HepG2 (cell line): ENCODE results near the gene TRAPPC1. TPM values are rescaled to one million over a fixed set of nuclear protein-coding genes. Genes with fewer than 3 reads are reported as not detected.

ENCODE experiments used
- BCLAF1 ChIP-seq: fragments of 450-650 bp; IDR thresholded peaks from 2 replicates; pipeline ENCODE4 v1.6.1; 2017; ENCODE audit warnings: mild to moderate bottlenecking
- EEA1 ChIP-seq: sonication (generic); formaldehyde crosslinking; IDR thresholded peaks from 2 replicates; pipeline ENCODE4 v1.5.1; 2020; ENCODE audit warnings: mild to moderate bottlenecking, missing genetic modification reagents, borderline replicate concordance
- KDM3A ChIP-seq: IDR thresholded peaks from 2 replicates; pipeline ENCODE4 v1.6.1; 2018; ENCODE audit warnings: low read depth, missing compliant biosample characterization
- KLF15 ChIP-seq: sonication (generic); formaldehyde crosslinking; IDR thresholded peaks from 2 replicates; pipeline ENCODE4 v1.8.1; 2023; ENCODE audit warnings: borderline replicate concordance, mild to moderate bottlenecking, inconsistent platforms, missing genetic modification reagents, mixed read lengths
- RBFOX2 ChIP-seq: fragments of 200-400 bp; formaldehyde crosslinking; IDR thresholded peaks from 2 replicates; pipeline ENCODE4 v1.6.1; 2017; ENCODE audit warnings: low read depth, mild to moderate bottlenecking, low read length
- RFXAP ChIP-seq: sonication (generic); formaldehyde crosslinking; IDR thresholded peaks from 2 replicates; pipeline ENCODE4 v1.4.0; 2020; ENCODE audit warnings: missing genetic modification reagents, borderline replicate concordance
- SP1 ChIP-seq, 2 experiments: fragments of 450-650 bp in 1 of 2; sonication (generic) in 1 of 2; formaldehyde crosslinking in 1 of 2; IDR thresholded peaks; 2 replicates each; pipeline versions ENCODE4 v1.4.0 to v1.6.1; 2016 to 2020; ENCODE audit warnings: missing genetic modification reagents in 1 of 2
- SP140L ChIP-seq: sonication (generic); formaldehyde crosslinking; IDR thresholded peaks from 2 replicates; pipeline ENCODE4 v1.4.0; 2020; ENCODE audit warnings: missing genetic modification reagents, borderline replicate concordance
- ZNF343 ChIP-seq: sonication (generic); formaldehyde crosslinking; IDR thresholded peaks from 2 replicates; pipeline ENCODE4 v1.4.0; 2020; ENCODE audit warnings: mild to moderate bottlenecking, missing genetic modification reagents
- ZNF75D ChIP-seq: sonication (generic); formaldehyde crosslinking; IDR thresholded peaks from 2 replicates; pipeline ENCODE4 v1.8.1; 2023; ENCODE audit warnings: missing genetic modification reagents, mild to moderate bottlenecking, borderline replicate concordance
- ZNF761 ChIP-seq: sonication (generic); formaldehyde crosslinking; conservative IDR thresholded peaks from 2 replicates; pipeline ENCODE4 v1.4.0; 2020; ENCODE audit warnings: mild to moderate bottlenecking, missing genetic modification reagents
- ZNF772 ChIP-seq: sonication (generic); formaldehyde crosslinking; IDR thresholded peaks from 2 replicates; pipeline ENCODE4 v1.5.0; 2020; ENCODE audit warnings: mild to moderate bottlenecking, missing genetic modification reagents
- polyA plus RNA-seq, 8 experiments: library from polyadenylated mRNA; depleted of rRNA in 3 of 8; stranded (reverse) in 7 of 8; unstranded in 1 of 8; fragments of >200 nt; fragmentation: Illumina TruSeq in 4 of 8; extraction: Trizol in 4 of 8; gene quantifications; 2 replicates each; pipeline versions ENCODE4 v1.2.1 to v1.2.3, GENCODE V29; 2011 to 2016; ENCODE audit warnings: low read depth in 4 of 8, missing spikeins in 1 of 8, mixed read lengths in 1 of 8; ENCODE audit not compliant: insufficient read depth in 1 of 8
- total RNA-seq, 5 experiments: library from RNA; depleted of rRNA; stranded (reverse); fragments of >200 nt; fragmentation: Illumina TruSeq; extraction: Trizol; gene quantifications; 2 replicates each; pipeline ENCODE4 v1.2.3, GENCODE V29; 2016; ENCODE audit warnings: low read depth in 1 of 5
- TF ChIP-seq, protein P1 (sequence below): IDR thresholded peaks from 2 replicates; pipeline ENCODE4 v1.6.1; 2018; ENCODE audit warnings: missing genetic modification reagents
- TF ChIP-seq, protein P2 (sequence below): sonication (generic); formaldehyde crosslinking; IDR thresholded peaks from 2 replicates; pipeline ENCODE4 v1.5.0; 2020; ENCODE audit warnings: missing genetic modification reagents
- TF ChIP-seq, protein P3 (sequence below): sonication (generic); formaldehyde crosslinking; IDR thresholded peaks from 2 replicates; pipeline ENCODE4 v1.8.0; 2022; ENCODE audit warnings: low read depth, missing genetic modification reagents
- TF ChIP-seq, protein P4 (sequence below): sonication (generic); formaldehyde crosslinking; IDR thresholded peaks from 2 replicates; pipeline ENCODE4 v1.5.1; 2020; ENCODE audit warnings: missing genetic modification reagents, mild to moderate bottlenecking, borderline replicate concordance
- TF ChIP-seq, protein P5 (sequence below): sonication (generic); formaldehyde crosslinking; conservative IDR thresholded peaks from 2 replicates; pipeline ENCODE4 v1.8.0; 2022; ENCODE audit warnings: low read depth, missing genetic modification reagents

The TRAPPC1 gene
- total and polyA plus RNA-seq, 2 of the 13 experiments (the other 11 are each of a cell fraction or from before 2014, with no cell fraction given), result 28.1 to 44.9 TPM

DNA sequence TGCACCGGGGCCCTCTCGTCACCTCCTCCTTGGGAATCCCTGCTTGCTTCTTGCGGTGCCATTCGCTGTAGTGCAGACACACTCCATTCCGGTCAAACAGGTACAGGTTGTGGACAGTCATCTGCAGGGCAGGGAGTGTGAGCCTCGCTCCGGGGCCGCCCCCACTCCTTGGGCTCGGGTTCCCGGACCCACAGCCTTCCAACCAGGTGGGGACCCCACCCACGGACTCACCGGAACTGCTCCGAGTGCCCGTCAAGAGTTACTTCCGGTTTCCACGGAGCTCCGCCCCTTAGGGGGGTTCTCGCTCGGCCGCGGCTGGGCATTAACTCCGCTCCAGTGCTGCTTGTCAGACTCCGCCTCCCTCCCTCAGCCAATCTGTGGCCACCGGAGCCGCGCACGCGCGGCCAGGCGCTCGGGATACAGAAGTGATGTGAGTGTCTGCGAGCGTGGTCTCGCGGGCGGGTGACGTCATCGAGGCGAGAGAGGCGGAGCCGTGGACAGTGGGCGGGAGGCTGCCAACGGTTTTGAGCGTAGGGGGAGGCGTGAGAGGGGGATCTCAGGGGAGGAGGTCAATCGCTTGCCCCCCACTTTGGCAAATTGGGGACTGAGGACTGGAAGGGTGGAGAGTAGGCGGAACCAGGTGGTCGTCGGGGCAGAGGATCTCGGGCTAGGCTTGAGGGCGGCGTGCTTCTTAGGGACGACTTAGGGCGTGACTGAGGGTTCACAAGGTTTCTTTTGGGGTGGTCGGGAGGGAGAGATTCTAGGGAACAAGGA, at the start of gene TRAPPC1, which contains the start of gene CNTROB (continued):
- TF ChIP-seq, protein P1, sequence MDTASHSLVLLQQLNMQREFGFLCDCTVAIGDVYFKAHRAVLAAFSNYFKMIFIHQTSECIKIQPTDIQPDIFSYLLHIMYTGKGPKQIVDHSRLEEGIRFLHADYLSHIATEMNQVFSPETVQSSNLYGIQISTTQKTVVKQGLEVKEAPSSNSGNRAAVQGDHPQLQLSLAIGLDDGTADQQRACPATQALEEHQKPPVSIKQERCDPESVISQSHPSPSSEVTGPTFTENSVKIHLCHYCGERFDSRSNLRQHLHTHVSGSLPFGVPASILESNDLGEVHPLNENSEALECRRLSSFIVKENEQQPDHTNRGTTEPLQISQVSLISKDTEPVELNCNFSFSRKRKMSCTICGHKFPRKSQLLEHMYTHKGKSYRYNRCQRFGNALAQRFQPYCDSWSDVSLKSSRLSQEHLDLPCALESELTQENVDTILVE (CRISPR knock-in tag), result peak; percentile 31; the same call in 1 of the 2 replicates
- no peak for TF ChIP-seq KLF15 (CRISPR knock-in tag)
- TF ChIP-seq RBFOX2, result peak; percentile 78
- TF ChIP-seq KDM3A (CRISPR knock-in tag), result no peak
- peak; percentile 38; the same call in 1 of the 2 replicates for TF ChIP-seq ZNF772 (CRISPR knock-in tag)
- TF ChIP-seq, protein P2, sequence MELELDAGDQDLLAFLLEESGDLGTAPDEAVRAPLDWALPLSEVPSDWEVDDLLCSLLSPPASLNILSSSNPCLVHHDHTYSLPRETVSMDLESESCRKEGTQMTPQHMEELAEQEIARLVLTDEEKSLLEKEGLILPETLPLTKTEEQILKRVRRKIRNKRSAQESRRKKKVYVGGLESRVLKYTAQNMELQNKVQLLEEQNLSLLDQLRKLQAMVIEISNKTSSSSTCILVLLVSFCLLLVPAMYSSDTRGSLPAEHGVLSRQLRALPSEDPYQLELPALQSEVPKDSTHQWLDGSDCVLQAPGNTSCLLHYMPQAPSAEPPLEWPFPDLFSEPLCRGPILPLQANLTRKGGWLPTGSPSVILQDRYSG (CRISPR knock-in tag), result no peak
- TF ChIP-seq, protein P3, sequence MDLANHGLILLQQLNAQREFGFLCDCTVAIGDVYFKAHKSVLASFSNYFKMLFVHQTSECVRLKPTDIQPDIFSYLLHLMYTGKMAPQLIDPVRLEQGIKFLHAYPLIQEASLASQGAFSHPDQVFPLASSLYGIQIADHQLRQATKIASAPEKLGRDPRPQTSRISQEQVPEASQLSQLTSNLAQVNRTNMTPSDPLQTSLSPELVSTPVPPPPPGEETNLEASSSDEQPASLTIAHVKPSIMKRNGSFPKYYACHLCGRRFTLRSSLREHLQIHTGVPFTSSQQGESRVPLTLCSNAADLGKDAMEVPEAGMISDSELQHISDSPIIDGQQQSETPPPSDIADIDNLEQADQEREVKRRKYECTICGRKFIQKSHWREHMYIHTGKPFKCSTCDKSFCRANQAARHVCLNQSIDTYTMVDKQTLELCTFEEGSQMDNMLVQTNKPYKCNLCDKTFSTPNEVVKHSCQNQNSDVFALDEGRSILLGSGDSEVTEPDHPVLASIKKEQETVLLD, result no peak
- TF ChIP-seq BCLAF1, result no peak
- TF ChIP-seq RFXAP (CRISPR knock-in tag), result 0 out of 2 replicates have a peak, but pooled peaks have one; percentile 43
- TF ChIP-seq SP140L (CRISPR knock-in tag), result no peak
- TF ChIP-seq, protein P4, sequence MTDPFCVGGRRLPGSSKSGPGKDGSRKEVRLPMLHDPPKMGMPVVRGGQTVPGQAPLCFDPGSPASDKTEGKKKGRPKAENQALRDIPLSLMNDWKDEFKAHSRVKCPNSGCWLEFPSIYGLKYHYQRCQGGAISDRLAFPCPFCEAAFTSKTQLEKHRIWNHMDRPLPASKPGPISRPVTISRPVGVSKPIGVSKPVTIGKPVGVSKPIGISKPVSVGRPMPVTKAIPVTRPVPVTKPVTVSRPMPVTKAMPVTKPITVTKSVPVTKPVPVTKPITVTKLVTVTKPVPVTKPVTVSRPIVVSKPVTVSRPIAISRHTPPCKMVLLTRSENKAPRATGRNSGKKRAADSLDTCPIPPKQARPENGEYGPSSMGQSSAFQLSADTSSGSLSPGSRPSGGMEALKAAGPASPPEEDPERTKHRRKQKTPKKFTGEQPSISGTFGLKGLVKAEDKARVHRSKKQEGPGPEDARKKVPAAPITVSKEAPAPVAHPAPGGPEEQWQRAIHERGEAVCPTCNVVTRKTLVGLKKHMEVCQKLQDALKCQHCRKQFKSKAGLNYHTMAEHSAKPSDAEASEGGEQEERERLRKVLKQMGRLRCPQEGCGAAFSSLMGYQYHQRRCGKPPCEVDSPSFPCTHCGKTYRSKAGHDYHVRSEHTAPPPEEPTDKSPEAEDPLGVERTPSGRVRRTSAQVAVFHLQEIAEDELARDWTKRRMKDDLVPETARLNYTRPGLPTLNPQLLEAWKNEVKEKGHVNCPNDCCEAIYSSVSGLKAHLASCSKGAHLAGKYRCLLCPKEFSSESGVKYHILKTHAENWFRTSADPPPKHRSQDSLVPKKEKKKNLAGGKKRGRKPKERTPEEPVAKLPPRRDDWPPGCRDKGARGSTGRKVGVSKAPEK (CRISPR knock-in tag), result no peak
- no peak for TF ChIP-seq ZNF761
- no peak for TF ChIP-seq EEA1 (CRISPR knock-in tag)
- no peak for TF ChIP-seq SP1 (IDR thresholded peaks at IDR 0.05)
- TF ChIP-seq SP1 (CRISPR knock-in tag; IDR thresholded peaks at IDR 0.05), result peak; percentile 61; the same call in 1 of the 2 replicates
- 0 out of 2 replicates have a peak, but pooled peaks have one; percentile 53 for TF ChIP-seq ZNF343 (CRISPR knock-in tag)
- no peak for TF ChIP-seq ZNF75D (CRISPR knock-in tag)
- TF ChIP-seq, protein P5, sequence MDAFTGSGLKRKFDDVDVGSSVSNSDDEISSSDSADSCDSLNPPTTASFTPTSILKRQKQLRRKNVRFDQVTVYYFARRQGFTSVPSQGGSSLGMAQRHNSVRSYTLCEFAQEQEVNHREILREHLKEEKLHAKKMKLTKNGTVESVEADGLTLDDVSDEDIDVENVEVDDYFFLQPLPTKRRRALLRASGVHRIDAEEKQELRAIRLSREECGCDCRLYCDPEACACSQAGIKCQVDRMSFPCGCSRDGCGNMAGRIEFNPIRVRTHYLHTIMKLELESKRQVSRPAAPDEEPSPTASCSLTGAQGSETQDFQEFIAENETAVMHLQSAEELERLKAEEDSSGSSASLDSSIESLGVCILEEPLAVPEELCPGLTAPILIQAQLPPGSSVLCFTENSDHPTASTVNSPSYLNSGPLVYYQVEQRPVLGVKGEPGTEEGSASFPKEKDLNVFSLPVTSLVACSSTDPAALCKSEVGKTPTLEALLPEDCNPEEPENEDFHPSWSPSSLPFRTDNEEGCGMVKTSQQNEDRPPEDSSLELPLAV (CRISPR knock-in tag), result no peak
